Endothelial cell of umbilical vein (primary cell): Measurements from ENCODE around the gene PTPN14.

Experiments used
- CTCF ChIP-seq, 2 donors: IDR thresholded peaks; 1 replicate in 1 of 2; 2 replicates in 1 of 2; pipeline ENCODE4 v1.5.1; 2011; ENCODE audit warnings: low read length in 2 of 2, mild to moderate bottlenecking in 2 of 2, moderate library complexity in 2 of 2, control low read depth in 1 of 2, inconsistent platforms in 1 of 2, low read depth in 1 of 2; ENCODE audit not compliant: insufficient read depth in 1 of 2; ENCODE audit errors: extremely low read depth in 1 of 2
- EZH2 ChIP-seq: IDR thresholded peaks from 2 replicates; pipeline ENCODE4 v1.6.1; 2012; ENCODE audit warnings: borderline replicate concordance, low read depth, mild to moderate bottlenecking, moderate library complexity, low read length, inconsistent platforms; ENCODE audit not compliant: severe bottlenecking
- FOS ChIP-seq: IDR thresholded peaks from 2 replicates; pipeline ENCODE4 v1.6.1; 2011; ENCODE audit warnings: mild to moderate bottlenecking, low read length, moderate library complexity, borderline replicate concordance; ENCODE audit not compliant: insufficient read depth
- GATA2 ChIP-seq: IDR thresholded peaks from 2 replicates; pipeline ENCODE4 v1.7.0; 2011; ENCODE audit warnings: low read depth, mild to moderate bottlenecking, moderate library complexity, mixed read lengths, low read length; ENCODE audit not compliant: insufficient read length, insufficient read depth
- JUN ChIP-seq: IDR thresholded peaks from 2 replicates; pipeline ENCODE4 v1.6.1; 2011; ENCODE audit warnings: borderline replicate concordance, low read depth; ENCODE audit not compliant: insufficient read length, insufficient read depth
- MAX ChIP-seq: IDR thresholded peaks from 2 replicates; pipeline ENCODE4 v1.6.1; 2011; ENCODE audit not compliant: insufficient read depth, insufficient read length
- MYC ChIP-seq: IDR thresholded peaks from one replicate; pipeline ENCODE4 v1.6.1; 2011; ENCODE audit warnings: mild to moderate bottlenecking, low read depth, low read length
- POLR2A ChIP-seq: IDR thresholded peaks from 2 replicates; pipeline ENCODE4 v1.6.1; 2012; ENCODE audit warnings: low read depth, mild to moderate bottlenecking, control low read depth, low read length
- POLR2AphosphoS5 ChIP-seq: IDR thresholded peaks from 2 replicates; pipeline ENCODE4 v1.6.1; 2012; ENCODE audit warnings: low read depth, mild to moderate bottlenecking, control low read depth, low read length, moderate library complexity; ENCODE audit not compliant: insufficient read depth

GRCh38 chr1:214303141-214303930 lies 248.1 kb downstream of the PTPN14 start:
- TF ChIP-seq EZH2 (no peak), POLR2AphosphoS5 (no peak), CTCF (IDR thresholded peaks at IDR 0.05; ENCODE audit: extremely low read depth in 1 of 2, insufficient read depth in 1 of 2, low read depth in 1 of 2, low read length in 2 of 2) (no peak), JUN (no peak), MAX (no peak), POLR2A (no peak), GATA2 (no peak), FOS (no peak), MYC (no peak)
